Keratinocyte (primary cell): ENCODE data around the gene EYS.

ENCODE experiments used
- EZH2 ChIP-seq: IDR thresholded peaks from one replicate; pipeline ENCODE4 v1.6.1; 2012; ENCODE audit warnings: inconsistent platforms, mild to moderate bottlenecking, low read length, moderate library complexity
- TF ChIP-seq, protein P1 (sequence below), 3 experiments: IDR thresholded peaks in 1 of 3; conservative IDR thresholded peaks in 1 of 3; optimal IDR thresholded peaks in 1 of 3; 2 replicates in 2 of 3; 3 replicates in 1 of 3; pipeline versions ENCODE3 to v1.5.1; 2011; ENCODE audit warnings: low read length in 3 of 3, mild to moderate bottlenecking in 3 of 3, moderate library complexity in 2 of 3, control low read depth in 1 of 3, inconsistent platforms in 1 of 3; ENCODE audit not compliant: insufficient read depth in 2 of 3; ENCODE audit errors: extremely low read depth in 1 of 3

DNA sequence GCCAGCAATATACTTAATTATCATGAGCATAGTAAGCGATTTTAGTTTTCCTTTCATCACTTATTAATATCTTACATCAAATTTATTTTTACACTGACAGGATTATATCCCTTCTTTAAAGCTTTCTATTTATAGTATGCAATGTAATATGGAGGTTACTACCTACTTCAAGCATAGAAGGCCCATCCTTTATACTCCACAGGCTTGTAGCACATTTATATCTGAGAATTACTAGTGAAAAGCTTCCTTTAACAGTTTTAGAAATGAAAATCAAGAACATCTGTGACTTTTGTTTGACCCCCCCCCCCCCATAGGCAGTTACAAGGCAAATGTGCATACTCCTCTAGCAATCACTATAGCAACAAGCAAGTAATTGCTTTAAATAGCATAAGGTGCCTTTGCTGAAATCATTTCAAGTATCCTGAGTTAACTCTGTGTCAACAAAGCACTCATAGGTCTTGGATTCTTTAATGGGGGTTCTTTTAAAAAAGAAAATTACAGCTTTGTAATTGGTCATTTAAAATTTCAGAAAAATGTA lies 1153.7 kb downstream of the EYS start:
- TF ChIP-seq, protein P1, sequence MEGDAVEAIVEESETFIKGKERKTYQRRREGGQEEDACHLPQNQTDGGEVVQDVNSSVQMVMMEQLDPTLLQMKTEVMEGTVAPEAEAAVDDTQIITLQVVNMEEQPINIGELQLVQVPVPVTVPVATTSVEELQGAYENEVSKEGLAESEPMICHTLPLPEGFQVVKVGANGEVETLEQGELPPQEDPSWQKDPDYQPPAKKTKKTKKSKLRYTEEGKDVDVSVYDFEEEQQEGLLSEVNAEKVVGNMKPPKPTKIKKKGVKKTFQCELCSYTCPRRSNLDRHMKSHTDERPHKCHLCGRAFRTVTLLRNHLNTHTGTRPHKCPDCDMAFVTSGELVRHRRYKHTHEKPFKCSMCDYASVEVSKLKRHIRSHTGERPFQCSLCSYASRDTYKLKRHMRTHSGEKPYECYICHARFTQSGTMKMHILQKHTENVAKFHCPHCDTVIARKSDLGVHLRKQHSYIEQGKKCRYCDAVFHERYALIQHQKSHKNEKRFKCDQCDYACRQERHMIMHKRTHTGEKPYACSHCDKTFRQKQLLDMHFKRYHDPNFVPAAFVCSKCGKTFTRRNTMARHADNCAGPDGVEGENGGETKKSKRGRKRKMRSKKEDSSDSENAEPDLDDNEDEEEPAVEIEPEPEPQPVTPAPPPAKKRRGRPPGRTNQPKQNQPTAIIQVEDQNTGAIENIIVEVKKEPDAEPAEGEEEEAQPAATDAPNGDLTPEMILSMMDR (optimal IDR thresholded peaks at IDR 0.05 in 1 of 3, IDR thresholded peaks at IDR 0.05 in 1 of 3, conservative IDR thresholded peaks at IDR 0.05 in 1 of 3; ENCODE audit: extremely low read depth in 1 of 3, insufficient read depth in 2 of 3, low read length in 3 of 3): no peak
- no peak for TF ChIP-seq EZH2
